Thyroid gland (tissue), 4 donors: ENCODE data around the gene MRRF.

Experiments used
- CTCF ChIP-seq, 6 experiments: fragments of 200-600 bp in 3 of 6; fragments of 450-650 bp in 3 of 6; sonication (generic) in 3 of 6; IDR thresholded peaks; one replicate each; pipeline ENCODE4 v1.5.1; 2016 to 2019; ENCODE audit warnings: antibody characterized with exemption in 6 of 6, mild to moderate bottlenecking in 2 of 6, inconsistent platforms in 1 of 6, moderate library complexity in 1 of 6
- POLR2A ChIP-seq, 2 donors: fragments of 450-650 bp; IDR thresholded peaks; one replicate each; pipeline ENCODE4 v1.6.1; 2017; ENCODE audit warnings: antibody characterized with exemption in 2 of 2, mild to moderate bottlenecking in 2 of 2, moderate library complexity in 1 of 2

GRCh38 chr9:122218935-122219855 is 45.5 kb upstream of the MRRF start:
- TF ChIP-seq CTCF (IDR thresholded peaks at IDR 0.05): no peak
- TF ChIP-seq POLR2A (IDR thresholded peaks at IDR 0.05): no peak
